HL-60 (cell line): ENCODE measurements around the gene CENPM.

Source experiments
- SPI1 ChIP-seq: IDR thresholded peaks from 2 replicates; pipeline ENCODE4 v1.6.1; 2012; ENCODE audit warnings: low read depth, mild to moderate bottlenecking, borderline replicate concordance
- TF ChIP-seq, protein P1 (sequence below): IDR thresholded peaks from one replicate; pipeline ENCODE4 v1.5.1; 2011; ENCODE audit warnings: low read length, control low read depth, inconsistent platforms; ENCODE audit not compliant: insufficient read depth
- TF ChIP-seq, protein P2 (sequence below): IDR thresholded peaks from 2 replicates; pipeline ENCODE4 v1.6.1; 2012; ENCODE audit warnings: low read depth; ENCODE audit not compliant: insufficient replicate concordance

DNA sequence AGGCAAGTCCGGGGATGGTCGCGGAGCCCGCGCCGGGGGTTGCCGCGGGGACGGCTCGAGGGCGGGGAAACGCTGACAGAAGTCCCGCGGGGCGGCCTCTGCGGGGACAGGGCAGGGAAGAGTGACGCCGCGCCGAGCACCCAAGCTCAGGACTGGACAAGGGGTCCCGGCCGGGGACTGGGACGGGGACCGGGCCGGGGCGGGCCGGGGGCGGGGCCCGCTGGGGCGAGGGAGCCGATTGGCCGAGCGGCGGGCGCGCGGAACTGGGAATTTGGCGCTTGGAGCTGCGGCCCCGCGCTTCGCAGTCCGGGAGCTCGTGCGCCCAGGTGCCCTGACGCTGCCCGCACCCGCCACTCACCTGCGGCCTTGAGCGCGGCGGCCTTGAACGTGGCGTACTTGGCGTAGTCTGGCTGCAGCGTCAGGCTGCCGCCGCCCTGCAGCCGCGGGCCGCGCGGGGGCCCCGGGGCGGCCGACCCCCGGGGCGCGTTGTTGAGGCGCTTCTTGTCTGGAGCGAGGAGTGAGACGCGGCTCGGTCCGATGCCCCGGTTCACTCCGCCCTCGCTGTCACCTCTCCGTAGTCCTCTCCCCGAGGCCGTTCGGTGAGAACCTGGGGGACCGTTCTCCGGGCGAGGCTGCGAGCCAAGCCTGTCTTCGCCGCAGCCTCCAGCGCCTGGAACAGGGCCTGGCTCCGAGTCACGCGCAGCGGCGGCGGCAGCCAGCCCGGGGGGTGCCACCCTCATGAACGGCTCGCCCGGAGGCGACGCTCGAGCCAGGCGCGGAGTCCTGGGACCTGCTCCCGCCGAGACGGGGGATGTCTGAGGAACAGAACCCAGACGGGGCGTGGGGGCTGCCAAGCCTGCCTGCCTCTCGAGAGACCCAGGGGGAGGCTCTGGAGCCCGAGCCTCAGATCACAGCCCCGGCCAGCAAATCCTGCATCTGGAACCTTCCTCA lies 36.6 kb downstream of the CENPM start:
- TF ChIP-seq, protein P1, sequence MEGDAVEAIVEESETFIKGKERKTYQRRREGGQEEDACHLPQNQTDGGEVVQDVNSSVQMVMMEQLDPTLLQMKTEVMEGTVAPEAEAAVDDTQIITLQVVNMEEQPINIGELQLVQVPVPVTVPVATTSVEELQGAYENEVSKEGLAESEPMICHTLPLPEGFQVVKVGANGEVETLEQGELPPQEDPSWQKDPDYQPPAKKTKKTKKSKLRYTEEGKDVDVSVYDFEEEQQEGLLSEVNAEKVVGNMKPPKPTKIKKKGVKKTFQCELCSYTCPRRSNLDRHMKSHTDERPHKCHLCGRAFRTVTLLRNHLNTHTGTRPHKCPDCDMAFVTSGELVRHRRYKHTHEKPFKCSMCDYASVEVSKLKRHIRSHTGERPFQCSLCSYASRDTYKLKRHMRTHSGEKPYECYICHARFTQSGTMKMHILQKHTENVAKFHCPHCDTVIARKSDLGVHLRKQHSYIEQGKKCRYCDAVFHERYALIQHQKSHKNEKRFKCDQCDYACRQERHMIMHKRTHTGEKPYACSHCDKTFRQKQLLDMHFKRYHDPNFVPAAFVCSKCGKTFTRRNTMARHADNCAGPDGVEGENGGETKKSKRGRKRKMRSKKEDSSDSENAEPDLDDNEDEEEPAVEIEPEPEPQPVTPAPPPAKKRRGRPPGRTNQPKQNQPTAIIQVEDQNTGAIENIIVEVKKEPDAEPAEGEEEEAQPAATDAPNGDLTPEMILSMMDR, result no peak
- TF ChIP-seq, protein P2, sequence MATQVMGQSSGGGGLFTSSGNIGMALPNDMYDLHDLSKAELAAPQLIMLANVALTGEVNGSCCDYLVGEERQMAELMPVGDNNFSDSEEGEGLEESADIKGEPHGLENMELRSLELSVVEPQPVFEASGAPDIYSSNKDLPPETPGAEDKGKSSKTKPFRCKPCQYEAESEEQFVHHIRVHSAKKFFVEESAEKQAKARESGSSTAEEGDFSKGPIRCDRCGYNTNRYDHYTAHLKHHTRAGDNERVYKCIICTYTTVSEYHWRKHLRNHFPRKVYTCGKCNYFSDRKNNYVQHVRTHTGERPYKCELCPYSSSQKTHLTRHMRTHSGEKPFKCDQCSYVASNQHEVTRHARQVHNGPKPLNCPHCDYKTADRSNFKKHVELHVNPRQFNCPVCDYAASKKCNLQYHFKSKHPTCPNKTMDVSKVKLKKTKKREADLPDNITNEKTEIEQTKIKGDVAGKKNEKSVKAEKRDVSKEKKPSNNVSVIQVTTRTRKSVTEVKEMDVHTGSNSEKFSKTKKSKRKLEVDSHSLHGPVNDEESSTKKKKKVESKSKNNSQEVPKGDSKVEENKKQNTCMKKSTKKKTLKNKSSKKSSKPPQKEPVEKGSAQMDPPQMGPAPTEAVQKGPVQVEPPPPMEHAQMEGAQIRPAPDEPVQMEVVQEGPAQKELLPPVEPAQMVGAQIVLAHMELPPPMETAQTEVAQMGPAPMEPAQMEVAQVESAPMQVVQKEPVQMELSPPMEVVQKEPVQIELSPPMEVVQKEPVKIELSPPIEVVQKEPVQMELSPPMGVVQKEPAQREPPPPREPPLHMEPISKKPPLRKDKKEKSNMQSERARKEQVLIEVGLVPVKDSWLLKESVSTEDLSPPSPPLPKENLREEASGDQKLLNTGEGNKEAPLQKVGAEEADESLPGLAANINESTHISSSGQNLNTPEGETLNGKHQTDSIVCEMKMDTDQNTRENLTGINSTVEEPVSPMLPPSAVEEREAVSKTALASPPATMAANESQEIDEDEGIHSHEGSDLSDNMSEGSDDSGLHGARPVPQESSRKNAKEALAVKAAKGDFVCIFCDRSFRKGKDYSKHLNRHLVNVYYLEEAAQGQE, result no peak
- TF ChIP-seq SPI1, result no peak
